ENCODE measurements around the gene RBBP7. TPM values are rescaled to one million over a fixed set of nuclear protein-coding genes. Genes with fewer than 3 reads are reported as not detected.
"Not testable (repeated sequence)": the region's sequence is repeated elsewhere in the genome, so short reads cannot be mapped to it uniquely, and the experiment has no call there.

Gene RBBP7
- total and polyA plus RNA-seq, 2 donors from 2014 or later, result 95.2 to 112 TPM

DNA sequence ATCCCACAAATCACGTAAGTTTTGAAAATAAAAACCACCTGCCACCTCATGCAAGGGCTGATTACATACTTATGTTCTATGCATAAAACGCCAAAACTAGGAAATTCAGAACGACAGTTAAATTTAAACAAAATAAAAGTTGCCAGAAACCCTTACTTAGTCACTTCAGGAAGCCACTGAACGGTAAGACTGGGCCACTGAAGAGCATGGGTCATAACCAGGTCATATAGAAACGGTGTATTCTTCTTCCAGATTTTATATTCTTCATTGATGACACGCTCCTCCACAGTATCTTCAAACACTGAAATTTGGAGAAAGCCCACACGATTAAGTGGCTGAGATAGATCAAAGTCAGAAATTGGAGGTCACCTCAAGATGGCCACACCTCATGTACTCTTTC, 1.2 kb downstream of the RBBP7 start:
- Histone ChIP-seq H3K9me3 (ENCODE audit: control insufficient read depth in 2 of 3, insufficient read depth in 1 of 3, low read length in 3 of 3) (no peaks in the 10 kb centered on the region), H3K36me3 (ENCODE audit: control insufficient read depth in 2 of 3, insufficient read depth in 3 of 3, low read length in 3 of 3) (no peaks in the 10 kb centered on the region), H3K27me3 (ENCODE audit: control insufficient read depth, insufficient read depth, low read length) (peaks cover 23% of the 10 kb centered on the region), H3K4me3 (ENCODE audit: low read length in 3 of 3) (peak overlapping the region; percentile 64 to 78 (median 77)), H3K27ac (ENCODE audit: low read depth in 2 of 2, low read length in 2 of 2) (no peak overlapping the region), H3K4me1 (ENCODE audit: control insufficient read depth in 2 of 3, insufficient read depth in 2 of 3, low read depth in 1 of 3, low read length in 3 of 3) (peaks cover 0 to 3% (median 0%) of the 10 kb centered on the region in 3 donors), H3K9ac (ENCODE audit: low read length in 3 of 3) (peak overlapping the region in 2 of 3 donors; percentile 65 to 79)
- FAIRE-seq (no peak), DNase-seq (no peak)
- TF ChIP-seq CTCF (IDR thresholded peaks at IDR 0.05; ENCODE audit: borderline replicate concordance, extremely low read depth, insufficient read depth), result no peak
- intact Hi-C loops (cut with DNase I), result no loop called here

- H3K4me1 ChIP-seq (ENCODE audit: control insufficient read depth in 2 of 3, insufficient read depth in 2 of 3, low read depth in 1 of 3, low read length in 3 of 3), result peaks cover 0 to 3% (median 0%) of the 10 kb centered on the region in 3 donors
- no peaks in the 10 kb centered on the region for H3K36me3 ChIP-seq (ENCODE audit: control insufficient read depth in 2 of 3, insufficient read depth in 3 of 3, low read length in 3 of 3)
- H3K9me3 ChIP-seq (ENCODE audit: control insufficient read depth in 2 of 3, insufficient read depth in 1 of 3, low read length in 3 of 3), result no peaks in the 10 kb centered on the region
- no peak overlapping the region for H3K4me3 ChIP-seq (ENCODE audit: low read length in 3 of 3)
- FAIRE-seq (no peak), DNase-seq (no peak)
- H3K9ac ChIP-seq (ENCODE audit: low read length in 3 of 3), result no peak overlapping the region
- intact Hi-C loops (cut with DNase I), result no loop called here
- no peak overlapping the region for H3K27ac ChIP-seq (ENCODE audit: low read depth in 2 of 2, low read length in 2 of 2)
- TF ChIP-seq CTCF (IDR thresholded peaks at IDR 0.05; ENCODE audit: borderline replicate concordance, extremely low read depth, insufficient read depth), result no peak
- peaks cover 21% of the 10 kb centered on the region for H3K27me3 ChIP-seq (ENCODE audit: control insufficient read depth, insufficient read depth, low read length)
Measured at GRCh38 chrX:16867947-16868346, 2.2 kb downstream of the RBBP7 start.

GRCh38 chrX:16862829-16863228, 7.3 kb downstream of the RBBP7 start:
- FAIRE-seq, result no peak
- no peak for DNase-seq
- H3K27ac ChIP-seq (ENCODE audit: low read depth in 2 of 2, low read length in 2 of 2), result no peak overlapping the region
- H3K4me3 ChIP-seq (ENCODE audit: low read length in 3 of 3), result no peak overlapping the region
- H3K9me3 ChIP-seq (ENCODE audit: control insufficient read depth in 2 of 3, insufficient read depth in 1 of 3, low read length in 3 of 3), result no peaks in the 10 kb centered on the region
- intact Hi-C loops (cut with DNase I), result no loop called here
- H3K36me3 ChIP-seq (ENCODE audit: control insufficient read depth in 2 of 3, insufficient read depth in 3 of 3, low read length in 3 of 3), result peaks cover 0 to 8% (median 0%) of the 10 kb centered on the region in 3 donors
- no peaks in the 10 kb centered on the region for H3K4me1 ChIP-seq (ENCODE audit: control insufficient read depth in 2 of 3, insufficient read depth in 2 of 3, low read depth in 1 of 3, low read length in 3 of 3)
- H3K9ac ChIP-seq (ENCODE audit: low read length in 3 of 3), result no peak overlapping the region
- H3K27me3 ChIP-seq (ENCODE audit: control insufficient read depth, insufficient read depth, low read length), result peaks cover 25% of the 10 kb centered on the region
- TF ChIP-seq CTCF (IDR thresholded peaks at IDR 0.05; ENCODE audit: borderline replicate concordance, extremely low read depth, insufficient read depth), result no peak

GRCh38 chrX:16856744-16857143, 13.4 kb downstream of the RBBP7 start:
- Histone ChIP-seq H3K36me3 (ENCODE audit: control insufficient read depth in 2 of 3, insufficient read depth in 3 of 3, low read length in 3 of 3) (peaks cover 3 to 16% (median 3%) of the 10 kb centered on the region in 3 donors), H3K4me3 (ENCODE audit: low read length in 3 of 3) (no peak overlapping the region), H3K9me3 (ENCODE audit: control insufficient read depth in 2 of 3, insufficient read depth in 1 of 3, low read length in 3 of 3) (no peaks in the 10 kb centered on the region), H3K27me3 (ENCODE audit: control insufficient read depth, insufficient read depth, low read length) (peaks cover 20% of the 10 kb centered on the region), H3K9ac (ENCODE audit: low read length in 3 of 3) (no peak overlapping the region), H3K27ac (ENCODE audit: low read depth in 2 of 2, low read length in 2 of 2) (no peak overlapping the region), H3K4me1 (ENCODE audit: control insufficient read depth in 2 of 3, insufficient read depth in 2 of 3, low read depth in 1 of 3, low read length in 3 of 3) (no peaks in the 10 kb centered on the region)
- TF ChIP-seq CTCF (IDR thresholded peaks at IDR 0.05; ENCODE audit: borderline replicate concordance, extremely low read depth, insufficient read depth), result no peak
- FAIRE-seq (no peak), DNase-seq (no peak)
- intact Hi-C loops (cut with DNase I), result no loop called here

DNA sequence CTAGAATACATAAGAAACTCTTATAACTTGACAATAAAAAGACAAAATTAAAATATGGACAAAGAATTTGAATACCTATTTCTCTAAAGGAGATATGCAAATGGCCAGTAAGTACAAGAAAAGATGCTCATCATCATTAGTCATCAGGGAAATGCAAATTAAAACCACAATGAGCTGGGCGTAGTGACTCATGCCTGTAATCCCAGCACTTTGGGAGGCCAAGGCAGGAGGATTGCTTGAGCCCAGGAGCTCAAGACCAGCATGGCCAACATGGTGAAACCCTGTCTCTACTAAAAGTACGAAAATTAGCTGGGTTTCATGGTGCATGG, 14.1 kb downstream of the RBBP7 start:
- intact Hi-C loops (cut with DNase I); H3K9me3 ChIP-seq (ENCODE audit: control insufficient read depth in 2 of 3, insufficient read depth in 1 of 3, low read length in 3 of 3); FAIRE-seq; H3K4me3 ChIP-seq (ENCODE audit: low read length in 3 of 3); H3K27ac ChIP-seq (ENCODE audit: low read depth in 2 of 2, low read length in 2 of 2); H3K9ac ChIP-seq (ENCODE audit: low read length in 3 of 3); H3K4me1 ChIP-seq (ENCODE audit: control insufficient read depth in 2 of 3, insufficient read depth in 2 of 3, low read depth in 1 of 3, low read length in 3 of 3); DNase-seq: not testable (repeated sequence)
- H3K36me3 ChIP-seq (ENCODE audit: control insufficient read depth in 2 of 3, insufficient read depth in 3 of 3, low read length in 3 of 3), result peaks cover 3 to 10% (median 3%) of the 10 kb centered on the region in 3 donors
- H3K27me3 ChIP-seq (ENCODE audit: control insufficient read depth, insufficient read depth, low read length), result peaks cover 21% of the 10 kb centered on the region

Data from kidney (tissue), 14 donors.